ENCODE measurements around the gene NMNAT2. TPM values are rescaled to one million over a fixed set of nuclear protein-coding genes. Genes with fewer than 3 reads are reported as not detected.

The NMNAT2 gene
- total RNA-seq, 1 experiment from 2014 or later = 4.7 TPM

DNA sequence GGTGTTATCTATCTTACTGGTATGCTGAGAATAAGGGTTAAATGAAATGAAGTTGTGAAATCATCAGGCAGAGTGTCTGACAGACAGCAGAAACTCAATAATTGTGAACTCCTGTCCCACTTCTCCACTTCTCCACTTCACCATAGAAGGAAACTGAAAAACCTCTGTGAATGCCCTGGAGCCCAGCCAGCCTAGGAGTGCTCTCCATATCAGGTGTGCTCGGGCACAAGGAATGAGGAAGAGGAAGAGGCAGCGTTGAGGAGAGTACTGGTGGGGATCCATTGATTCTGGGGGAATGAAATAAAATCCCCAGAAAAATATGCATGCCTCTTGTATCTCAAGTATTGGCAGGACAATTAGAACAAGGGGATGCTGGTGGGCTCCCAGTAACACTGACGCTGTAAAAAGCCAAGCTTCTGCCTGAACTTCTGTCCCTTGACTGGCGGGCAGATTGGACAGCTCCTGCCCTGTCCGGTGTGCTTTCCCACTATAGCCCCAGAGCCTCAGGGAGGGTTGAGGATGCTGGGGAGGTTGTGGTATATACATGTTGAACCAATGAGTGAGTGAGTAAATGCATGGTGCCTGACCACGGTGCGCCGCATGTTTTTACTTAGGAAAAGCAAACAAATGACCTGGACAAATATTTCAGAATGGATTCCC, 47.7 kb downstream of the NMNAT2 start:
- DNase-seq (ENCODE audit: unreplicated experiment) = no peak
- Mint-ChIP-seq H3K27me3 (ENCODE audit: insufficient read depth, unreplicated experiment) (no peaks in the 10 kb centered on the region), H3K27ac (ENCODE audit: low read depth, unreplicated experiment) (no peak overlapping the region), H3K36me3 (ENCODE audit: insufficient read depth, unreplicated experiment) (no peaks in the 10 kb centered on the region), H3K4me1 (ENCODE audit: insufficient read depth, unreplicated experiment) (peaks cover 9% of the 10 kb centered on the region), H3K4me3 (ENCODE audit: unreplicated experiment) (no peak overlapping the region), H3K9me3 (ENCODE audit: unreplicated experiment) (no peaks in the 10 kb centered on the region)
- intact Hi-C loops (cut with micrococcal nuclease) = no loop called here
- POLR2A ChIA-PET = interaction anchor here (1.0 kb wide), 1 partner anchor 50 kb away, joined by 3 read pairs; no protein-coding TSS in a partner anchor
- no peak for TF ChIP-seq CTCF (IDR thresholded peaks at IDR 0.05; ENCODE audit: unreplicated experiment)
- BruUV-seq (replicated peaks) = no TSS peak
- CTCF ChIA-PET = no interaction called here

GRCh38 chr1:183368213-183369108, 49.7 kb downstream of the NMNAT2 start:
- no peak for TF ChIP-seq CTCF (IDR thresholded peaks at IDR 0.05; ENCODE audit: unreplicated experiment)
- H3K9me3 Mint-ChIP-seq (ENCODE audit: unreplicated experiment) = no peaks in the 10 kb centered on the region
- peaks cover 21% of the 10 kb centered on the region for H3K4me1 Mint-ChIP-seq (ENCODE audit: insufficient read depth, unreplicated experiment)
- no peak overlapping the region for H3K4me3 Mint-ChIP-seq (ENCODE audit: unreplicated experiment)
- no peak overlapping the region for H3K27ac Mint-ChIP-seq (ENCODE audit: low read depth, unreplicated experiment)
- intact Hi-C loops (cut with micrococcal nuclease) = no loop called here
- ChIA-PET CTCF (interaction anchor here (0.5 to 0.7 kb wide), 2 partner anchors 104 to 406 kb away, joined by 3 read pairs; partner anchors contain the start of gene SMG7), POLR2A (interaction anchor here (0.5 kb wide), 1 partner anchor 222 kb away, joined by 3 read pairs; no protein-coding TSS in a partner anchor)
- H3K36me3 Mint-ChIP-seq (ENCODE audit: insufficient read depth, unreplicated experiment) = no peaks in the 10 kb centered on the region
- DNase-seq (ENCODE audit: unreplicated experiment) = no peak
- no peaks in the 10 kb centered on the region for H3K27me3 Mint-ChIP-seq (ENCODE audit: insufficient read depth, unreplicated experiment)
- no TSS peak for BruUV-seq (replicated peaks)

DNA sequence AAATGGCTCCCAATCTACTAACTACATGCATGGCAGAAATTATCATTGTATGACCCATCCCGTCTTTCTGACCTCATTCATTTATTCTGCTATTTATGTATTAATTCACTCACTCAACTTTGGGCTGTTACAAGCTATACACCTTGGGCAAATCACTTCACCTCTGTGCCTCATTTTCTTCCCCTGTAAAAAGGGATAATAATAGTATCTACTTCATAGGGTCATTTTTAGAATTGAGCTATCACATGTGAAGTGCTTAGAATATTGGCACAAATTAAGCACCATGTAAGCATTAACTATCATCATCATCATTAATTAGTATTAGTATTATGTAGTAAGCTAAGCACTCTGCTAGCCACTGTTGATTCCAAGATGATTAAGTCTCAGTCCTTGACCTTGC, 52.1 kb downstream of the NMNAT2 start:
- CTCF ChIA-PET = interaction anchor here (0.6 kb wide), 1 partner anchor 95 kb away, joined by 3 read pairs; no protein-coding TSS in a partner anchor
- Mint-ChIP-seq H3K36me3 (ENCODE audit: insufficient read depth, unreplicated experiment) (no peaks in the 10 kb centered on the region), H3K4me3 (ENCODE audit: unreplicated experiment) (no peak overlapping the region), H3K4me1 (ENCODE audit: insufficient read depth, unreplicated experiment) (peaks cover 21% of the 10 kb centered on the region), H3K27me3 (ENCODE audit: insufficient read depth, unreplicated experiment) (no peaks in the 10 kb centered on the region), H3K9me3 (ENCODE audit: unreplicated experiment) (no peaks in the 10 kb centered on the region), H3K27ac (ENCODE audit: low read depth, unreplicated experiment) (no peak overlapping the region)
- no peak for DNase-seq (ENCODE audit: unreplicated experiment)
- BruUV-seq (replicated peaks) = no TSS peak
- no peak for TF ChIP-seq CTCF (IDR thresholded peaks at IDR 0.05; ENCODE audit: unreplicated experiment)
- intact Hi-C loops (cut with micrococcal nuclease) = no loop called here
- POLR2A ChIA-PET = interaction anchor here (1.2 kb wide), 1 partner anchor 93 kb away, joined by 4 read pairs; no protein-coding TSS in a partner anchor

- Mint-ChIP-seq H3K4me1 (ENCODE audit: insufficient read depth, unreplicated experiment) (peaks cover 21% of the 10 kb centered on the region), H3K27ac (ENCODE audit: low read depth, unreplicated experiment) (no peak overlapping the region), H3K9me3 (ENCODE audit: unreplicated experiment) (no peaks in the 10 kb centered on the region), H3K36me3 (ENCODE audit: insufficient read depth, unreplicated experiment) (no peaks in the 10 kb centered on the region), H3K27me3 (ENCODE audit: insufficient read depth, unreplicated experiment) (no peaks in the 10 kb centered on the region), H3K4me3 (ENCODE audit: unreplicated experiment) (no peak overlapping the region)
- POLR2A ChIA-PET = interaction anchor here (1.2 kb wide), 1 partner anchor 93 kb away, joined by 4 read pairs; no protein-coding TSS in a partner anchor
- no peak for TF ChIP-seq CTCF (IDR thresholded peaks at IDR 0.05; ENCODE audit: unreplicated experiment)
- CTCF ChIA-PET = interaction anchor here (0.6 to 0.7 kb wide), 2 partner anchors 19 to 95 kb away, joined by 3 read pairs; no protein-coding TSS in a partner anchor
- DNase-seq (ENCODE audit: unreplicated experiment) = no peak
- intact Hi-C loops (cut with micrococcal nuclease) = no loop called here
- no TSS peak for BruUV-seq (replicated peaks)
Observed at GRCh38 chr1:183365676-183366075, 52.5 kb downstream of the NMNAT2 start.

All from MCF 10A (cell line).